H1 (cell line): ENCODE results near the gene OSCP1. TPM values are rescaled to one million over a fixed set of nuclear protein-coding genes. Genes with fewer than 3 reads are reported as not detected.

Source experiments
- BCL11A ChIP-seq, 2 experiments: IDR thresholded peaks; one replicate each; pipeline ENCODE4 v1.6.1; 2011; ENCODE audit warnings: low read depth in 2 of 2, low read length in 2 of 2, mild to moderate bottlenecking in 2 of 2
- CHD7 ChIP-seq: fragments of 300-600 bp; sonication (generic); IDR thresholded peaks from 2 replicates; pipeline ENCODE4 v1.7.1; 2012; ENCODE audit warnings: low read length, moderate library complexity, mild to moderate bottlenecking, inconsistent platforms; ENCODE audit not compliant: insufficient replicate concordance
- GABPA ChIP-seq: IDR thresholded peaks from 2 replicates; pipeline ENCODE4 v1.6.1; 2011; ENCODE audit warnings: mild to moderate bottlenecking, low read length, moderate library complexity, borderline replicate concordance; ENCODE audit not compliant: insufficient read depth
- GTF2F1 ChIP-seq: IDR thresholded peaks from 2 replicates; pipeline ENCODE4 v1.6.1; 2012; ENCODE audit warnings: low read depth, low read length, improper control_type of control experiment, borderline replicate concordance
- HDAC6 ChIP-seq: IDR thresholded peaks from one replicate; pipeline ENCODE4 v1.7.1; 2012; ENCODE audit warnings: low read depth, mild to moderate bottlenecking, inconsistent platforms, low read length, moderate library complexity
- JUN ChIP-seq: IDR thresholded peaks from 2 replicates; pipeline ENCODE4 v1.6.1; 2011; ENCODE audit warnings: low read depth, mild to moderate bottlenecking, improper control_type of control experiment, low read length
- RBBP5 ChIP-seq: IDR thresholded peaks from 2 replicates; pipeline ENCODE4 v1.7.1; 2012; ENCODE audit warnings: low read depth, mild to moderate bottlenecking, inconsistent platforms, low read length, moderate library complexity, borderline replicate concordance
- TAF1 ChIP-seq: IDR thresholded peaks from 2 replicates; pipeline ENCODE4 v1.6.1; 2011; ENCODE audit warnings: mild to moderate bottlenecking, low read depth, low read length
- TBP ChIP-seq: IDR thresholded peaks from 2 replicates; pipeline ENCODE4 v1.6.1; 2011; ENCODE audit warnings: low read depth, low read length, improper control_type of control experiment
- TEAD4 ChIP-seq: IDR thresholded peaks from 2 replicates; pipeline ENCODE4 v1.6.1; 2012; ENCODE audit warnings: low read depth, low read length, inconsistent platforms, mixed read lengths
- polyA plus RNA-seq, 7 experiments: library from polyadenylated mRNA; depleted of rRNA in 3 of 7; stranded (reverse) in 5 of 7; unstranded in 2 of 7; fragments of >200 nt in 5 of 7; fragments of 200-250 nt in 2 of 7; gene quantifications; 1 replicate in 5 of 7; 2 replicates in 1 of 7; 4 replicates in 1 of 7; pipeline versions ENCODE4 v1.2.1 to v1.2.3, GENCODE V29; 2011 to 2013; ENCODE audit warnings: missing spikeins in 2 of 7, mixed read lengths in 2 of 7
- total RNA-seq: library from RNA; stranded (reverse); fragmentation: NEBNext Ultra II Directional; extraction: Animal tissue kit (Norgen Biotek cat#: 25700); gene quantifications from 2 replicates; pipeline ENCODE4 v1.2.1, GENCODE V29; 2021

OSCP1 gene
- total and polyA plus RNA-seq, 2 of the 8 experiments (the other 6 are each of a cell fraction or from before 2014, with no cell fraction given), result 1.8 to 3.3 TPM

DNA sequence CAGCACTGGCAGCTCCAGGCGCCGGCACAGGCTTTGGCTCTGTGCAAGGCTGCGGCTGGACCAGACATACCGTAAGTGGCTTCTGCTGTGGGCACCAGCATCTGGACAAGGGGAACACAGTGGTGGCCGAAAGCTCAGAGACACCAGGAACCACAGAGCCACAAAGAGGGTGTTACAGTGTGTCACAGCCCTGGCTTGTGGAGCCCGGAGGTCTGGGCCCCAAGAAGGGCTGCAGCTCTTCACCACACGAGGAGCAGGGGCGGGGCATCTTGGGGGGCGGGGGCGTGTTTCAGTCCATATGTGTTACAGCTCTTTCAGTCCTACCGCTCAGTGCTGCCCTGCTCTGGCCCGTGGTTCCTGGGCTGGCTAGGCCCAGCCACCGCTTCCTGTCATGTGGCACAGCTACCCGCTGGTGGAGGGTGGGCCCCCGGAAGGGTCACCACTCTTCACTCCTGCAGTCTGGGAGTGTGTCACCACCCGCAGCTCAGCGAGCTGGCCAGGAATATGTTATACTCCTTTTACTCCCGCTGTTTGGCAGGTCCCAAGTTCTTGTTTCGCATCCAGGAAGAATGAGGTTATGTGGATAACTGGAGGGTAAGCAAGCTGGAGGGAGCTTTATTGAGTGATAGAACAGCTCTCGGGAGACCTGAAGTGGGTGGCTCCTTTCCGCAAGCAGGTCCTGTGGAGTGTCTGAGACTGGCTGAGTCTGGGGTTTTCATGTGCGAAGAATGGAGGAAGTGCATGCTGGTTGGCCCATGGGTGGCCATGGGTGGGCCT lies 49.2 kb downstream of the OSCP1 start (continued):
- TF ChIP-seq GTF2F1, result no peak
- peak; percentile 85; the same call in 1 of the 2 replicates for TF ChIP-seq TAF1
- no peak for TF ChIP-seq CHD7
- no peak for TF ChIP-seq RBBP5
- TF ChIP-seq TBP, result peak; percentile 45; the same call in 1 of the 2 replicates
- no peak for TF ChIP-seq HDAC6
- no peak for TF ChIP-seq TEAD4
- TF ChIP-seq JUN, result no peak
- no peak for TF ChIP-seq BCL11A (IDR thresholded peaks at IDR 0.05; ENCODE audit: low read depth in 2 of 2, low read length in 2 of 2)
- TF ChIP-seq GABPA, result peak; percentile 93
